H1 (cell line): ENCODE measurements around the gene PROCR. TPM values are rescaled to one million over a fixed set of nuclear protein-coding genes. Genes with fewer than 3 reads are reported as not detected.

Experiments
- BRCA1 ChIP-seq: IDR thresholded peaks from 2 replicates; pipeline ENCODE4 v1.6.1; 2012; ENCODE audit warnings: low read depth, low read length, improper control_type of control experiment
- CBX5 ChIP-seq: fragments of 300-800, 300-1000 bp; sonication (generic); IDR thresholded peaks from 2 replicates; pipeline ENCODE4 v1.7.1; 2016; ENCODE audit warnings: antibody characterized with exemption, low read length, low read depth
- GTF2F1 ChIP-seq: IDR thresholded peaks from 2 replicates; pipeline ENCODE4 v1.6.1; 2012; ENCODE audit warnings: low read depth, low read length, improper control_type of control experiment, borderline replicate concordance
- JUN ChIP-seq: IDR thresholded peaks from 2 replicates; pipeline ENCODE4 v1.6.1; 2011; ENCODE audit warnings: low read depth, mild to moderate bottlenecking, improper control_type of control experiment, low read length
- NANOG ChIP-seq: IDR thresholded peaks from 2 replicates; pipeline ENCODE4 v1.6.1; 2011; ENCODE audit warnings: low read length, low read depth, mild to moderate bottlenecking, inconsistent platforms; ENCODE audit not compliant: insufficient read depth, poor library complexity, severe bottlenecking
- POU5F1 ChIP-seq: IDR thresholded peaks from 2 replicates; pipeline ENCODE4 v1.6.1; 2011; ENCODE audit warnings: low read depth, mild to moderate bottlenecking, low read length, moderate library complexity
- RNF2 ChIP-seq: fragments of 200-900, 300-1000 bp; sonication (generic); IDR thresholded peaks from 2 replicates; pipeline ENCODE4 v1.7.1; 2016; ENCODE audit warnings: borderline replicate concordance, low read depth, mild to moderate bottlenecking, antibody characterized with exemption, low read length; ENCODE audit not compliant: poor library complexity, severe bottlenecking; ENCODE audit errors: missing control alignments
- SUZ12 ChIP-seq: fragments of 200-600 bp; sonication (generic); IDR thresholded peaks from 2 replicates; pipeline ENCODE4 v1.6.1; 2012; ENCODE audit warnings: mild to moderate bottlenecking, inconsistent platforms, low read length, moderate library complexity, mixed read lengths
- TAF1 ChIP-seq: IDR thresholded peaks from 2 replicates; pipeline ENCODE4 v1.6.1; 2011; ENCODE audit warnings: mild to moderate bottlenecking, low read depth, low read length
- TCF12 ChIP-seq: IDR thresholded peaks from 2 replicates; pipeline ENCODE4 v1.6.1; 2011; ENCODE audit warnings: low read depth, mild to moderate bottlenecking, low read length
- YY1 ChIP-seq: IDR thresholded peaks from 2 replicates; pipeline ENCODE4 v1.6.1; 2011; ENCODE audit warnings: low read depth, mild to moderate bottlenecking, low read length
- polyA plus RNA-seq, 7 experiments: library from polyadenylated mRNA; depleted of rRNA in 3 of 7; stranded (reverse) in 5 of 7; unstranded in 2 of 7; fragments of >200 nt in 5 of 7; fragments of 200-250 nt in 2 of 7; gene quantifications; 1 replicate in 5 of 7; 2 replicates in 1 of 7; 4 replicates in 1 of 7; pipeline versions ENCODE4 v1.2.1 to v1.2.3, GENCODE V29; 2011 to 2013; ENCODE audit warnings: missing spikeins in 2 of 7, mixed read lengths in 2 of 7
- total RNA-seq: library from RNA; stranded (reverse); fragmentation: NEBNext Ultra II Directional; extraction: Animal tissue kit (Norgen Biotek cat#: 25700); gene quantifications from 2 replicates; pipeline ENCODE4 v1.2.1, GENCODE V29; 2021
- TF ChIP-seq, protein P1 (sequence below): fragments of 300-600 bp; sonication (generic); IDR thresholded peaks from 2 replicates; pipeline ENCODE4 v1.7.1; 2012; ENCODE audit warnings: low read length, moderate library complexity, mild to moderate bottlenecking, inconsistent platforms; ENCODE audit not compliant: insufficient replicate concordance

PROCR gene
- total and polyA plus RNA-seq, 2 of the 8 experiments (the other 6 are each of a cell fraction or from before 2014, with no cell fraction given) = 21.3 to 42.9 TPM

DNA sequence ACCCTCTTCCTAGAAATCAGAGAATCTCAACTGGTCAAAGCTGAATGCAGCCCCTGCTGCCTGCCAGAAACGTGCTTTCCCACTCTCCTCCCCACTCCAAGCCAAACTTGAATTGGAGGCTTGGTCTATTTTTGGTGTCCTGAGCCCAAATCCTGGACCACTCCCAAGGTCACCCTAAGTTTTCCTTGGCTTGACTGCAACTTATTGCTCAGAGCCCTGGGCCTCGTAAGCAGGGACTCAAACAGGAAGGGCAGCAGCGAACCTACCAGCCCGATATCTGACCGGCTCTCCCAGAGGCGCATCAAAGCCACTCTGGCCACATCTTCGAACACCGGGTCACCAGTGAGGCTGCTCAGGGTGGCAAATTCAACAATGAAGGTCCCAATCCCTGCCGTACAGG, 37.4 kb upstream of the PROCR start (continued):
- TF ChIP-seq, protein P1, sequence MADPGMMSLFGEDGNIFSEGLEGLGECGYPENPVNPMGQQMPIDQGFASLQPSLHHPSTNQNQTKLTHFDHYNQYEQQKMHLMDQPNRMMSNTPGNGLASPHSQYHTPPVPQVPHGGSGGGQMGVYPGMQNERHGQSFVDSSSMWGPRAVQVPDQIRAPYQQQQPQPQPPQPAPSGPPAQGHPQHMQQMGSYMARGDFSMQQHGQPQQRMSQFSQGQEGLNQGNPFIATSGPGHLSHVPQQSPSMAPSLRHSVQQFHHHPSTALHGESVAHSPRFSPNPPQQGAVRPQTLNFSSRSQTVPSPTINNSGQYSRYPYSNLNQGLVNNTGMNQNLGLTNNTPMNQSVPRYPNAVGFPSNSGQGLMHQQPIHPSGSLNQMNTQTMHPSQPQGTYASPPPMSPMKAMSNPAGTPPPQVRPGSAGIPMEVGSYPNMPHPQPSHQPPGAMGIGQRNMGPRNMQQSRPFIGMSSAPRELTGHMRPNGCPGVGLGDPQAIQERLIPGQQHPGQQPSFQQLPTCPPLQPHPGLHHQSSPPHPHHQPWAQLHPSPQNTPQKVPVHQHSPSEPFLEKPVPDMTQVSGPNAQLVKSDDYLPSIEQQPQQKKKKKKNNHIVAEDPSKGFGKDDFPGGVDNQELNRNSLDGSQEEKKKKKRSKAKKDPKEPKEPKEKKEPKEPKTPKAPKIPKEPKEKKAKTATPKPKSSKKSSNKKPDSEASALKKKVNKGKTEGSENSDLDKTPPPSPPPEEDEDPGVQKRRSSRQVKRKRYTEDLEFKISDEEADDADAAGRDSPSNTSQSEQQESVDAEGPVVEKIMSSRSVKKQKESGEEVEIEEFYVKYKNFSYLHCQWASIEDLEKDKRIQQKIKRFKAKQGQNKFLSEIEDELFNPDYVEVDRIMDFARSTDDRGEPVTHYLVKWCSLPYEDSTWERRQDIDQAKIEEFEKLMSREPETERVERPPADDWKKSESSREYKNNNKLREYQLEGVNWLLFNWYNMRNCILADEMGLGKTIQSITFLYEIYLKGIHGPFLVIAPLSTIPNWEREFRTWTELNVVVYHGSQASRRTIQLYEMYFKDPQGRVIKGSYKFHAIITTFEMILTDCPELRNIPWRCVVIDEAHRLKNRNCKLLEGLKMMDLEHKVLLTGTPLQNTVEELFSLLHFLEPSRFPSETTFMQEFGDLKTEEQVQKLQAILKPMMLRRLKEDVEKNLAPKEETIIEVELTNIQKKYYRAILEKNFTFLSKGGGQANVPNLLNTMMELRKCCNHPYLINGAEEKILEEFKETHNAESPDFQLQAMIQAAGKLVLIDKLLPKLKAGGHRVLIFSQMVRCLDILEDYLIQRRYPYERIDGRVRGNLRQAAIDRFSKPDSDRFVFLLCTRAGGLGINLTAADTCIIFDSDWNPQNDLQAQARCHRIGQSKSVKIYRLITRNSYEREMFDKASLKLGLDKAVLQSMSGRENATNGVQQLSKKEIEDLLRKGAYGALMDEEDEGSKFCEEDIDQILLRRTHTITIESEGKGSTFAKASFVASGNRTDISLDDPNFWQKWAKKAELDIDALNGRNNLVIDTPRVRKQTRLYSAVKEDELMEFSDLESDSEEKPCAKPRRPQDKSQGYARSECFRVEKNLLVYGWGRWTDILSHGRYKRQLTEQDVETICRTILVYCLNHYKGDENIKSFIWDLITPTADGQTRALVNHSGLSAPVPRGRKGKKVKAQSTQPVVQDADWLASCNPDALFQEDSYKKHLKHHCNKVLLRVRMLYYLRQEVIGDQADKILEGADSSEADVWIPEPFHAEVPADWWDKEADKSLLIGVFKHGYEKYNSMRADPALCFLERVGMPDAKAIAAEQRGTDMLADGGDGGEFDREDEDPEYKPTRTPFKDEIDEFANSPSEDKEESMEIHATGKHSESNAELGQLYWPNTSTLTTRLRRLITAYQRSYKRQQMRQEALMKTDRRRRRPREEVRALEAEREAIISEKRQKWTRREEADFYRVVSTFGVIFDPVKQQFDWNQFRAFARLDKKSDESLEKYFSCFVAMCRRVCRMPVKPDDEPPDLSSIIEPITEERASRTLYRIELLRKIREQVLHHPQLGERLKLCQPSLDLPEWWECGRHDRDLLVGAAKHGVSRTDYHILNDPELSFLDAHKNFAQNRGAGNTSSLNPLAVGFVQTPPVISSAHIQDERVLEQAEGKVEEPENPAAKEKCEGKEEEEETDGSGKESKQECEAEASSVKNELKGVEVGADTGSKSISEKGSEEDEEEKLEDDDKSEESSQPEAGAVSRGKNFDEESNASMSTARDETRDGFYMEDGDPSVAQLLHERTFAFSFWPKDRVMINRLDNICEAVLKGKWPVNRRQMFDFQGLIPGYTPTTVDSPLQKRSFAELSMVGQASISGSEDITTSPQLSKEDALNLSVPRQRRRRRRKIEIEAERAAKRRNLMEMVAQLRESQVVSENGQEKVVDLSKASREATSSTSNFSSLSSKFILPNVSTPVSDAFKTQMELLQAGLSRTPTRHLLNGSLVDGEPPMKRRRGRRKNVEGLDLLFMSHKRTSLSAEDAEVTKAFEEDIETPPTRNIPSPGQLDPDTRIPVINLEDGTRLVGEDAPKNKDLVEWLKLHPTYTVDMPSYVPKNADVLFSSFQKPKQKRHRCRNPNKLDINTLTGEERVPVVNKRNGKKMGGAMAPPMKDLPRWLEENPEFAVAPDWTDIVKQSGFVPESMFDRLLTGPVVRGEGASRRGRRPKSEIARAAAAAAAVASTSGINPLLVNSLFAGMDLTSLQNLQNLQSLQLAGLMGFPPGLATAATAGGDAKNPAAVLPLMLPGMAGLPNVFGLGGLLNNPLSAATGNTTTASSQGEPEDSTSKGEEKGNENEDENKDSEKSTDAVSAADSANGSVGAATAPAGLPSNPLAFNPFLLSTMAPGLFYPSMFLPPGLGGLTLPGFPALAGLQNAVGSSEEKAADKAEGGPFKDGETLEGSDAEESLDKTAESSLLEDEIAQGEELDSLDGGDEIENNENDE = no peak
- TF ChIP-seq RNF2 (no peak), GTF2F1 (no peak), SUZ12 (no peak), POU5F1 (no peak), CBX5 (no peak), NANOG (no peak), YY1 (no peak), TAF1 (no peak), BRCA1 (no peak), JUN (no peak), TCF12 (no peak)
